NCI-H460 (cell line): ENCODE data around the gene SHOX. TPM values are rescaled to one million over a fixed set of nuclear protein-coding genes. Genes with fewer than 3 reads are reported as not detected.

Experiments
- DNase-seq: peaks from one replicate; pipeline ENCODE4 v3.0.0-alpha.2; 2016; ENCODE audit warnings: low read depth; ENCODE audit errors: extremely low read depth
- total RNA-seq: library from RNA; depleted of rRNA; stranded (reverse); fragments of >200 nt; shearing (Covaris generic); gene quantifications from 2 replicates; pipeline ENCODE4 v1.2.3, GENCODE V29; 2014

SHOX gene
- total RNA-seq, 1 experiment from 2014 or later = not detected

GRCh38 chrX:662126-662525 is 31.5 kb downstream of the SHOX start:
- no peak for DNase-seq

- DNase-seq = no peak
Observed at GRCh38 chrX:663841-664240, 33.2 kb downstream of the SHOX start.

GRCh38 chrX:666762-667720 is 36.5 kb downstream of the SHOX start:
- DNase-seq = no peak

- DNase-seq = no peak
Observed at GRCh38 chrX:670645-671044, 40.1 kb downstream of the SHOX start.

- DNase-seq = no peak
Observed at GRCh38 chrX:672931-673330, 42.3 kb downstream of the SHOX start.

- no peak for DNase-seq
Observed at GRCh38 chrX:675279-675954, 44.8 kb downstream of the SHOX start.

- no peak for DNase-seq
Observed at GRCh38 chrX:675955-676295, 45.3 kb downstream of the SHOX start.

GRCh38 chrX:677376-677775 is 46.8 kb downstream of the SHOX start:
- DNase-seq = no peak

GRCh38 chrX:679291-679979 is 48.8 kb downstream of the SHOX start:
- no peak for DNase-seq

GRCh38 chrX:680062-680461 is 49.5 kb downstream of the SHOX start:
- DNase-seq = no peak

GRCh38 chrX:681989-682388 is 51.4 kb downstream of the SHOX start:
- no peak for DNase-seq

GRCh38 chrX:682892-683291 is 52.3 kb downstream of the SHOX start:
- DNase-seq = no peak

GRCh38 chrX:683576-683975 is 53.0 kb downstream of the SHOX start:
- DNase-seq = no peak

- DNase-seq = no peak
Observed at GRCh38 chrX:685120-686032, 54.8 kb downstream of the SHOX start.

GRCh38 chrX:689983-690382 is 59.4 kb downstream of the SHOX start:
- no peak for DNase-seq

- no peak for DNase-seq
Observed at GRCh38 chrX:694800-695199, 64.2 kb downstream of the SHOX start.

- no peak for DNase-seq
Observed at GRCh38 chrX:698206-698605, 67.6 kb downstream of the SHOX start.

- no peak for DNase-seq
Observed at GRCh38 chrX:700936-701335, 70.3 kb downstream of the SHOX start.

GRCh38 chrX:701673-702072 is 71.1 kb downstream of the SHOX start:
- no peak for DNase-seq

- DNase-seq = no peak
Observed at GRCh38 chrX:703466-703865, 72.9 kb downstream of the SHOX start.
